SKM-1 treated with dmso at 0.1 percent for 144 hours (cell line): ENCODE results near the gene RHOV.

Source experiments
- DNase-seq: peaks from one replicate; lab custom pipeline; 2025; ENCODE audit not compliant: unreplicated experiment; lab: John Stamatoyannopoulos, UW

The RHOV gene

DNA sequence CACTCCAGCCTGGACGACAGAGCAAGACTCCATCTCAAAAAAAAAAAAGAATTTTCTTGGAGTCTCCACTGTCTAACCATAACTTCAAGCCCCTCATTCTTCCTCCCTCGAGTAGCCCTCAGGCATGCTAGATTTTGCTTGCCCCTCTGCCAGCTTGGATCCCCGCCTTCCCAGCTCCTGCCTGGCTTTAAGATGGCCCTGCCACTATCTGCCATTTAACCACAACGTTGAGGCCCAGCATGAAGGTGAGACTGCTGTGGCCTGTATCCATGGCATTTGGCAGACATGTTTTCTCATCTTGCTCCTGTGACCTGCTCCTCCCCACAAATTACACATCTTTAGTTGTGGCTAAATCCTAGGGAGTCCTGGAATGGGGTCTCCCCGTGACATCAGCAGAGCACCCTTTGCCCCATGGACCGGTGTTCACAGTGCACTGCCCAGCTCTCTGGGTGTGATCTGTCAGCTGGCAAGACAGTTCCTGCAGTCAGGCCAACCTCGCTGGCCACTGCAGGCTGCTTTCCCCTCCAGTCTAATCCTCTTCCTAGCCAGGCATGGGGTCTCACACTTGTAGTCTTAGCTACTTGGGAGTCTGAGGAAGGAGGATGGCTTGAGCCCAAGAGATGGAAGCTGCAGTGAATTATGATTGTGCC, 30.6 kb upstream of the RHOV start:
- no peak for DNase-seq

DNA sequence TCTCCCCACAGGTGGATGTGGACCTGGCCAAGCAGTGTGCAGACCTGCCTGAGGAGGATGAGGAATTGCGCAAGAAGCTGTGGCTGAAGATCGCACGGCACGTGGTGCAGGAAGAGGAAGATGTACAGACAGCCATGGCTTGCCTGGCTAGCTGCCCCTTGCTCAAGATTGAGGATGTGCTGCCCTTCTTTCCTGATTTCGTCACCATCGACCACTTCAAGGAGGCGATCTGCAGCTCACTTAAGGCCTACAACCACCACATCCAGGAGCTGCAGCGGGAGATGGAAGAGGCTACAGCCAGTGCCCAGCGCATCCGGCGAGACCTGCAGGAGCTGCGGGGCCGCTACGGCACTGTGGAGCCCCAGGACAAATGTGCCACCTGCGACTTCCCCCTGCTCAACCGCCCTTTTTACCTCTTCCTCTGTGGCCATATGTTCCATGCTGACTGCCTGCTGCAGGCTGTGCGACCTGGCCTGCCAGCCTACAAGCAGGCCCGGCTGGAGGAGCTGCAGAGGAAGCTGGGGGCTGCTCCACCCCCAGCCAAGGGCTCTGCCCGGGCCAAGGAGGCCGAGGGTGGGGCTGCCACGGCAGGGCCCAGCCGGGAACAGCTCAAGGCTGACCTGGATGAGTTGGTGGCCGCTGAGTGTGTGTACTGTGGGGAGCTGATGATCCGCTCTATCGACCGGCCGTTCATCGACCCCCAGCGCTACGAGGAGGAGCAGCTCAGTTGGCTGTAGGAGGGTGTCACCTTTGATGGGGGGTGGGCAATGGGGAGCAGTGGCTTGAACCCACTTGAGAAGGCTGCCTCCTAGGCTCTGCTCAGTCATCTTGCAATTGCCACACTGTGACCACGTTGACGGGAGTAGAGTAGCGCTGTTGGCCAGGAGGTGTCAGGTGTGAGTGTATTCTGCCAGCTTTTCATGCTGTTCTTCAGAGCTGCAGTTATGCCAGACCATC, 28.8 kb upstream of the RHOV start:
- DNase-seq = peak; percentile 99

DNA sequence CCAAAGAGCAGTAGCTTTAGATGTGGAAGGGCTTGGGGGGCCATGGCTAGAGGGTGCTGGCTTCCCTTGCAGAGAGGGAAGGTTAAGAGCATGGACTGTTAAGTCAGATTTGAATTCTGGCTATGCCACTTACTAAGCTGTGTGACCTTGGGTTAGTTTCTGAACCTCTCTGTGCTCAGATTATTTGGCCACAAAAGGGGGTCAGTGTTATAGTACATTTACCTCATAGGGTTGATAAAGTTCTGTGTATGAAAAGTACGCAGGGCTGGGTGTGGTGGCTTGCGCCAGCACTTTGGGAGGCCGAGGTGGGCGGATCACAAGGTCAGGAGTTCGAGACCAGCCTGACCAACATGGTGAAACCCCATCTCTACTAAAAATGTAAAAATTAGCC, 27.0 kb upstream of the RHOV start:
- no peak for DNase-seq

DNA sequence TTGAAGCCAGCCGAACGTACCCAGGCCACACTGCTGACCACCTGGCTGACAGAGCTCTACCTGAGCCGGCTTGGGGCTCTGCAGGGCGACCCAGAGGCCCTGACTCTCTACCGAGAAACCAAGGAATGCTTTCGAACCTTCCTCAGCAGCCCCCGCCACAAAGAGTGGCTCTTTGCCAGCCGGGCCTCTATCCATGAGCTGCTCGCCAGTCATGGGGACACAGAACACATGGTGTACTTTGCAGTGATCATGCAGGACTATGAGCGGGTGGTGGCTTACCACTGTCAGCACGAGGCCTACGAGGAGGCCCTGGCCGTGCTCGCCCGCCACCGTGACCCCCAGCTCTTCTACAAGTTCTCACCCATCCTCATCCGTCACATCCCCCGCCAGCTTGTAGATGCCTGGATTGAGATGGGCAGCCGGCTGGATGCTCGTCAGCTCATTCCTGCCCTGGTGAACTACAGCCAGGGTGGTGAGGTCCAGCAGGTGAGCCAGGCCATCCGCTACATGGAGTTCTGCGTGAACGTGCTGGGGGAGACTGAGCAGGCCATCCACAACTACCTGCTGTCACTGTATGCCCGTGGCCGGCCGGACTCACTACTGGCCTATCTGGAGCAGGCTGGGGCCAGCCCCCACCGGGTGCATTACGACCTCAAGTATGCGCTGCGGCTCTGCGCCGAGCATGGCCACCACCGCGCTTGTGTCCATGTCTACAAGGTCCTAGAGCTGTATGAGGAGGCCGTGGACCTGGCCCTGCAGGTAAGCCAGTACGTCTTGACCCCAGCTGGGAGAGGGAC, 26.4 kb upstream of the RHOV start:
- no peak for DNase-seq

DNA sequence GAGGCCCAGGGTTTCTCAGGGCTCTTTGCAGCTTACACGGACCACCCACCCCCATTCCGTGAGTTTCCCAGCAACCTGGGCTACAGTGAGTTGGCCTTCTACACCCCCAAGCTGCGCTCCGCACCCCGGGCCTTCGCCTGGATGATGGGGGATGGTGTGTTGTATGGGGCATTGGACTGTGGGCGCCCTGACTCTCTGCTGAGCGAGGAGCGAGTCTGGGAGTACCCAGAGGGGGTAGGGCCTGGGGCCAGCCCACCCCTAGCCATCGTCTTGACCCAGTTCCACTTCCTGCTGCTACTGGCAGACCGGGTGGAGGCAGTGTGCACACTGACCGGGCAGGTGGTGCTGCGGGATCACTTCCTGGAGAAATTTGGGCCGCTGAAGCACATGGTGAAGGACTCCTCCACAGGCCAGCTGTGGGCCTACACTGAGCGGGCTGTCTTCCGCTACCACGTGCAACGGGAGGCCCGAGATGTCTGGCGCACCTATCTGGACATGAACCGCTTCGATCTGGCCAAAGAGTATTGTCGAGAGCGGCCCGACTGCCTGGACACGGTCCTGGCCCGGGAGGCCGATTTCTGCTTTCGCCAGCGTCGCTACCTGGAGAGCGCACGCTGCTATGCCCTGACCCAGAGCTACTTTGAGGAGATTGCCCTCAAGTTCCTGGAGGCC, 25.6 kb upstream of the RHOV start:
- no peak for DNase-seq

DNA sequence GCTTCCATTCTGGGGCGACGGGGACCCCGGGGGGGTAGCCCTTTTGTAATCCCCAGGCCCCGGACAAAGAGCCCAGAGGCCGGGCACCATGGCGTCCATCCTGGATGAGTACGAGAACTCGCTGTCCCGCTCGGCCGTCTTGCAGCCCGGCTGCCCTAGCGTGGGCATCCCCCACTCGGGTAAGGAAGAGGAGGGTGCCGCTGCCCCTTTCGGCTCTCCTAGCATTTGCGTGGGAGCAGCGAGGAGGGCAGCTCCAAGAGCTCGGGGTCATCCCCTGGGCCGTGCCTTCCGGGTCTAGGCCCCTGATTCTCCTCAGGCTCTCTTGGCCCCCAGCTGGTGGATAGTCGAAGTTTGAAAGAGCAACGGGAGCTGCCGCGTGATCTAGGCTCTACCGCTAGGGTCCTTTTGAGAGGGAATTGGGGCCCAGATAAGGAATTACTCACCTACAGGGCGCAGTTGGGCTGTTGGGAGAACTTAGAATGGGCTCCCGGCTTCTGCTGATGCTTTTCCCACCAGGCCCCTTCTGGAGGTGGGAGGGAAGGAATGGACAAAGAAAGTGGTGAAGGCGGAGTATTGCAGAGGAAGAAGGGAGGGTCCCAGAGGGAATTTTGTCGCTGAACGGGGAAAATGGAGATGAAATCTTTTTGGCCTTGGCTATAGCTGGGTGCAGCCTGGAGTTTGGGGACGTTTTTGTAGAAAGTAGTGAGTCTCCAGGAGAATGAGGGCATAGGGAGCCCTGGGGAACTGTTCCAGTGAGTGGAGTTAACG, 20.8 kb upstream of the RHOV start:
- DNase-seq = peak; percentile 77

DNA sequence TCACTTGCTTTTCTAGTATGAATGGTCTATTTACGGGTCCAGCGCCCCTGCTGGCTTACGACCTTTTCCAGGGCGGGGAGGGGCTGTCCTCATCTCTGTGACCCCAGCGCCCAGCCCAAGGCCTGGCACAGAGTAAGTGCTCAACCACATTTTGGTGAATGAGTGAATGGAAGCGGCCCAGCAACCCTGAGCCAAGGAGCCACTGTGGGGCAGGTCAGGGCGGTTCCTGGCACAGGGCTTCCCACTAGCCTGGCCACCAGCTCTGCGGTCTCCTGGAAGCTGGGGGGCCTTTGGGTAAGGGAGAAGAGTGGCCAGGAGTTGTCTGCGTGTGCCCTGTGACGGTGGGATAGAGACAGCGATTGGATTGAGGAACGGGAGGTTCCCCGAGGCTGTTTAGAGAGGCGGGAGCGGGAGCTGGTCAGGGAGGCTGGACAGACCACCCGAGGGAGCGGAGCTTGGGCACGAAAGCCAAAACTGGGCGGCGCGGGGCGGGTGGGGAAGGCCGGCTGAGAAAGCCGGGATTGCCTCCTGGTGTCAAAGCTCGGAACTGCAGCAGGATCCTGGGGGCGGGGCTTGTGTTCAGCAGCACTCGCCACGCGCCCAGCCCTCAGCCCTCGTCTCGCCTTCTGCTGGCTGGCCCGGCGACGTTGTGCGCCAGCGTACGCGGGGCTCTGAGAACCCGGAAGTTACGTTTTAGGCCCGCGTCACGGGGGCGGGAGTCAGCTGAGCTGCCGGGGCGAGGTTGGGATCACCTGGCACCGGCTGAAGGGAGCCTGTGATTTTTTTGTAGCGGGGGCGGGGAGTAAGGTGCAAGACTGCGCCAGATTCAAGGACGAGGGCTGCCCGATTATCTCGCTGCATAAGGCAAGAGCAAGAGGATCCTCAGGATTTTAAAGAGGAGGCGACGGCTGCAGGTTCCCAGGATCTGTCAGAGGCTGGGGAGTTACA, 20.0 kb upstream of the RHOV start, which contains the start of gene VPS18:
VPS18 (plus strand) TSS at position 718 of the 948 bp plus-strand sequence. CDS start 319 bp downstream, outside the sequence.
- peak; percentile 95 for DNase-seq

DNA sequence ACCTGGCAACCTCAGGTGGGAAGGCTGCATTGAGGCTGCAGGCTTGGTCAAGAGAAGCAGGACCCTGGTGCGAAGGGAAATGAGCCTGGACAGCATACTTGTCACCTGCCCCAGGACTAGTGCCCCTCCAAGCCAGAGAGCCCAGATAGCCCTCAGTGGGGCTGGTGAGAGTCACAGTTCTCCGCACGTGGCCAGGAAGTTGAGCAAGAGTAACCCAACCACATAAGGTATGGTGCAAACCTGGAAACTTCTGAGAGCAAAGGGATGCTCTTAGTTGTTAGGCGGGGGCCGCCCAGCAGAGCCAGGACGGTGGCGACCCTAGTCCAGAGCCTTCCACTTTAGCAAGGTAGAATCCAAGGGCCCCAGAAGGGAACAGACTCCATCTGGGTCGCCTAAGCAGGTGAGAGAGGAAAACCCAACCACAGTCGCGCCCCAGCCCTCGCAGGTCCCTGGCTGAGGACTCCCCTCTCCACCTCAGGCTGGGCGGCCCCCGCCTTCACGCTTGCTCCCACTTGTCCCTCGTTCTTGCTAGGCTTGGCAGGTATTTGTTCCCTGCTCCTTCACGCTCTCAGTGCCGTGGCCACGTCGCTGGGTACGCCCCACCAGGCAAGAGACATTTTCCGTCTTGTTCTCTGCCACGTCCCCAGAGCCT, 19.1 kb upstream of the RHOV start:
- DNase-seq = no peak

DNA sequence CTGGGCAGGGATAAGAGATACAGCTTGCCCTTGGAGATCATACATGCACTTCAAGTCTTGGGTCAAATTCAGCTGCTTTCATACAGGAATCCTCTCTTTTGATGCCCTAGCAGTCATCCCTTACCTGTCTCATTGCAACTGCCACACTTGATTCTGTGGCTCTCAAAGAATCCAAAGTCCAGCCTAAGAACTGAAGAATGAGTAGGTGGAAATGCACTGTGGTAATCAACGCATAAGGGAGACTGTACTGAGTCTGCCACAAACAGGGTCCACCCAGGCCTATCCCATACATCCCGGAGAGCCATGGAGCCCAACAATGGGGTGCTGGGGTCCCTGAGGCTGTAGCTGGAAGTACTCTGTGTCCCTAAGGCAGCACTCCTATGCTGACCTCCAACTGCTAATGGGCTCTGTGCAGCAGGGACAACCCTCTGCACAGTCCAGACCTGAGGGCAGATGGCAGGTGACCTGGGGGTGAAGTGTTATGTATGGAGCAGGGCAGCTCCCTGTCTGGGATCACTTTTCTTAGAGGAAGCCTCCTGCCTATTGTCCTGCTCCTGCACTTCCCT, 18.5 kb upstream of the RHOV start:
- DNase-seq = no peak

DNA sequence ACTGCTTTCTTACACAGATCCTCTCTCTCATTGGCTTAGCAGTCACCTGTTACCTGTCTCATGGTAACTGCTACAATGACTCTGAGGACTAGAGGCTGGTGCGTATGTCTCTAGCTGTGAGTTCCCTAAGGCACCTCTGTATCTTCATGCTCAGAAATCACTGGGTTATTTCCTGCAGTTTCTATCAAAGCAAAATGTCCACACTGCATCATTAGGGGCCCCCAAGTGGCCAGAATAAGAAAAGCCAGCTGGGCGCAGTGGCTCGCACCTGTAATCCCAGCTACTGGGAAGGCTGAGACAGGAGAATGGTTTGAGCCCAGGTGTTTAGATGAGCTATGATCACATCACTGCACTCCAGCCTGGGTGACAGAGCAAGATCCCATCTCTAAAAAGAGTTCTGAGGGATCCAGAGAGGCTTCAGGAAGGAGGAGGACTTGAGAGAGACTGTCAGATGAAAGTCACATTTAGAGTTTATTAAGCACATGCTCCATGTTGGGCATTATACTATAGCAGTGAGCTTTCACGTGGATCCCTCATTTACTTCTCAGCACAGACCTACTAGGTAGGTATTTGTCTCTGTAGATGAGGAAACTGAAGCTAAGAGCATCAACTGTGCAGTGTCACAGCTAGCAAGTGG, 17.9 kb upstream of the RHOV start:
- DNase-seq = peak; percentile 25

DNA sequence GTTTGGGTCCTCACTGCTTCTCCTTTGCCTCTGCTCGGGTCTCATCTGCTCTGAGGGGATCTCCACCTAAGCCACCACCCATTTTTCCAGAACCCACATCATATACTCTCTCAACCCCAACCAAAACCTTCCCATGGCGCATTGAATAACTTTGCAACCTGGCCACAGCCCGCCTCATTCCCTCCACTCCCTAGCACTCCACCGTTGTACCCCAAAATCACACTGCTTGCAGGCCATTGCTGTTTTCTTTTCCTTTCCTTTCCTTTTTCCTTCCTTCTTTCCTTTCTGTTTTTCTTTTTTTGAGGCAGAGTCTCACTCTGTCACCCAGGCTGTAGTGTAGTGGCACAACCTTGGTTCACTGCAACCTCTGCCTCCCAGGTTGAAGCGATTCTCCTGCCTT, 17.1 kb upstream of the RHOV start:
- no peak for DNase-seq

DNA sequence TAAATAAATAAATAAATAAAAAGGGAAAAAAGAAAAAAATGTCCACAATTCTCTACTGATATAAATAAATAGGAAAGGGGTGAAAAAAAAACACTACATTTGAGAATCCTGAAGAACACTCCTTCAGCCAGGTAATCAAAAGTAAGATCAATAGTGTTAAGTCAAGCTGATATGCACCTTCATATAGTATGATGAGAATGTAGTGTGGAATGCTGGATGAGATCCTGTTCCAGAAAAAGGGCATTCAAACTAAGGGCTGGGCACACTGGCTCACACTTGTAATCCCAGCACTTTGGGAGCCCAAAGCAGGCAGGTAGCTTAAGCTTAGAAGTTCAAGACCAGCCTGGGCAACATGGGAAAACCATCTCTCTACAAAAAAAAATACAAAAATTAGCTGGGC, 15.1 kb upstream of the RHOV start:
- no peak for DNase-seq

DNA sequence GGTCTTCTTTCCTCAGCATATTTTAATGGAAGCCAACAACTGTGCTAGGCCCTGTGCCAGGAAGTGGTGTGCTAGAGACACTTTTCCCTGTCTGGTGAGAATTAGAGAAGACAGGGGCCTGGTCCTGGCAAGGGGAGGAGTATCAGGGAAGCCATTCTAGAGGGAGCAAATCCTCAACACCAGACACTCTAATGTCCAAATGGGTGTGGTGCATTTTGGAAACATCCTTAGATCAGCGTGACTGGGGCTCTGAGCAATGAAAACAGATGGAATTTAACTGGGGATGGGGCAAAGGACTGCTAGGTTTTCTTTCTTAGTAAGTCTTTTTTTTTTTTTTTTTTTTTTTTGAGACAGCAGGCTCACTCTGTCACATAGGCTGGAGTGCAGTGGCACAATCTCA, 12.6 kb upstream of the RHOV start:
- DNase-seq = no peak

DNA sequence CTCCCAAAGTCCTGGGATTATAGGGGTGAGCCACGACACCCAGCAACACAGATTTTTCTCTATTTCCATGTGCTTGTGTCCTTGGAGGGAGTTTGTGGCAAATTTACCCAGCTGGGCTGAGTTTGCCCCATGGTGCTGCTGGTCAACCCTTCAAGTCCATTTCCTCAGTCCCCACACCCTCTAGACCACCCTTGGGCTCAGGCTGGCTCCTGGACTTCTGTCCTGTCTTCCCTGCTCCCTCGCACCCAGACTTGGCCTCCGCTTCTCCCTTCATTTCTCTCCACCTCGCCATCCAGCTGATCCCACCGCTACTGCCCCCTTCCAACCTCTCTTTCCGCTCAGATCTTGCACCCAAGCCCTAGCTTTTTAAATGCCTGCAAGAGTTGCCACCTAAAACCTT, 7.3 kb upstream of the RHOV start:
- no peak for DNase-seq

DNA sequence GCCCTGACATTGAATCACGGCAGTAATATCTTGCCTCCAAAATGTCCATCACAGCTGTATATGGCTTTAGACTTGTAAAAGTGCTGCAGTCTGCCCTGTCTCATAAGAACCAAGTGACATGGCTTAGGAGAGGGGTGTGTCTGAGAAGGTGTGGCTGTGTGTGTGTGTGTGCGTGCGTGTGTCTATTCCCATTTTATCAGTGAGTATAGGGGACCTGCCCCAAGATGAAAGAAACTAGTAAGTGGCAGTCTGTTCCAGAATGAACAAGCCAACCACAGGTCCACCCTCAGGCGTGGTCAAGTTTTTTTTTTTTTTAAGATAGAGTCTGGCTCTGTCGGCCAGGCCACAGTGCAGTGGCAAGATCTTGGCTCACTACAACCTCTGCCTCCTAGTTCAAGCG, 5.6 kb upstream of the RHOV start:
- no peak for DNase-seq

DNA sequence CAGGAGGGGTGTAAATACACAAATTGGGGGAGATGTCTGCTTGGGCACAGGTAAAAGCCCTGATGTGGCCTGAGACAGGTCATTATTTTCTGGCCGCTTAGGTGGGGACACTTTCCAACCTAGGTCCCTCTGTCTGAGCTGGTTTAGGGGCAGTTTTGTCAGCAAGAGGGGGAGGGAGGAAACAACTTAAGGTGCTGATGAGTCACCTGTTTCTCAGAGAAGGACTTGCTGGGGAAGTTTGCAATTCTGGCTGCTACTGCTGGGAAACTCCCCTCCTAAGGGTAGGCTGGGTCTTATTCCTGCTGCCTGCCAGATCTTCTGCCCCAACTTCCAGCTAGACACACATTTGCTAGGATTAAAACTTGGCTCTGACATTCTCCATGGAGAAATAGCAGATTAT, 4.8 kb upstream of the RHOV start:
- no peak for DNase-seq

DNA sequence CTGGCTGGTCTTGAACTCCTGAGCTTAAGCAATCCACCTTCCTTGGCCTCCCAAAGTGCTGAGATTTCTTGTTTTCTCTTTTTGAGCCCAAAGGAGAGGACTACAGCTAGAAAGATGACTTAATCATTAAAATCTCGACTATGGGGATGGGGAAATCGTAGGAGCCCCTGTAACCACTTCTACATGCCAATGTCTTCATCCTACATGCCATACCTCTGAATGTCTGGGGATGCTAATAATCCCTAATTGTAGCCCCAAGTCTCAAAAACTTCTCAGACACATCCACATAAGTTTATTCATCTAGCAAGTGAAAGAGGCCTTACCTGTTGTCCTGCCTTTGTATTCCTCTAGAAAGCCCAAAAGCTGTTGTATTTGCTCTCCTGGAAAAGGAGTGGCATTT, 3.7 kb upstream of the RHOV start:
- DNase-seq = no peak
